HepG2 (cell line): ENCODE data around the gene SPTBN2. TPM values are rescaled to one million over a fixed set of nuclear protein-coding genes. Genes with fewer than 3 reads are reported as not detected.

Experiments used
- ASH2L ChIP-seq: fragments of 300-600, 200-600 bp; sonication (generic); IDR thresholded peaks from 2 replicates; pipeline ENCODE4 v1.7.0; 2017; ENCODE audit warnings: low read depth, mild to moderate bottlenecking, moderate library complexity, mixed read lengths, low read length; ENCODE audit not compliant: insufficient read length
- FLYWCH1 ChIP-seq: sonication (generic); formaldehyde crosslinking; IDR thresholded peaks from 2 replicates; pipeline ENCODE4 v1.8.1; 2023; ENCODE audit warnings: mild to moderate bottlenecking, missing genetic modification reagents
- GTF2F1 ChIP-seq: fragments of 150-350 bp; IDR thresholded peaks from 2 replicates; pipeline ENCODE4 v1.6.1; 2014; ENCODE audit warnings: low read length
- NR2C2 ChIP-seq: sonication (generic); formaldehyde crosslinking; IDR thresholded peaks from 2 replicates; pipeline ENCODE4 v1.4.0; 2020; ENCODE audit warnings: missing genetic modification reagents, mild to moderate bottlenecking, moderate library complexity, borderline replicate concordance
- POLR2AphosphoS5 ChIP-seq: IDR thresholded peaks from 2 replicates; pipeline ENCODE4 v1.6.1; 2012; ENCODE audit warnings: low read depth, low read length
- RFX1 ChIP-seq: fragments of 450-650 bp; IDR thresholded peaks from 2 replicates; pipeline ENCODE4 v1.6.1; 2017
- RFX3 ChIP-seq: IDR thresholded peaks from 2 replicates; pipeline ENCODE4 v1.6.1; 2016; ENCODE audit warnings: missing biosample characterization, missing genetic modification reagents
- SMARCC2 ChIP-seq: fragments of 450-650 bp; IDR thresholded peaks from 2 replicates; pipeline ENCODE4 v1.6.1; 2017; ENCODE audit warnings: antibody characterized with exemption, mild to moderate bottlenecking
- SRY ChIP-seq: sonication (generic); formaldehyde crosslinking; IDR thresholded peaks from 2 replicates; pipeline ENCODE4 v1.8.0; 2022; ENCODE audit warnings: mild to moderate bottlenecking, missing genetic modification reagents
- TCF7 ChIP-seq: sonication (generic); IDR thresholded peaks from 2 replicates; pipeline ENCODE4 v1.6.1; 2016; ENCODE audit warnings: antibody characterized with exemption, low read depth
- YEATS2 ChIP-seq: sonication (generic); formaldehyde crosslinking; IDR thresholded peaks from 2 replicates; pipeline ENCODE4 v1.4.0; 2020; ENCODE audit warnings: missing genetic modification reagents, borderline replicate concordance
- ZBTB7B ChIP-seq: sonication (generic); formaldehyde crosslinking; IDR thresholded peaks from 2 replicates; pipeline ENCODE4 v1.4.0; 2020; ENCODE audit warnings: missing genetic modification reagents
- ZFP41 ChIP-seq: sonication (generic); formaldehyde crosslinking; IDR thresholded peaks from 2 replicates; pipeline ENCODE4 v1.4.0; 2020; ENCODE audit warnings: mild to moderate bottlenecking, missing genetic modification reagents, borderline replicate concordance
- ZIK1 ChIP-seq: sonication (generic); formaldehyde crosslinking; IDR thresholded peaks from 2 replicates; pipeline ENCODE4 v1.5.0; 2020; ENCODE audit warnings: mild to moderate bottlenecking, low read depth, missing genetic modification reagents, borderline replicate concordance
- ZNF552 ChIP-seq: sonication (generic); formaldehyde crosslinking; IDR thresholded peaks from 2 replicates; pipeline ENCODE4 v1.9.0; 2022; ENCODE audit warnings: missing genetic modification reagents, mild to moderate bottlenecking, borderline replicate concordance
- ZNF746 ChIP-seq: sonication (generic); formaldehyde crosslinking; IDR thresholded peaks from 2 replicates; pipeline ENCODE4 v1.8.0; 2022; ENCODE audit warnings: mild to moderate bottlenecking, missing genetic modification reagents
- polyA plus RNA-seq, 8 experiments: library from polyadenylated mRNA; depleted of rRNA in 3 of 8; stranded (reverse) in 7 of 8; unstranded in 1 of 8; fragments of >200 nt; fragmentation: Illumina TruSeq in 4 of 8; extraction: Trizol in 4 of 8; gene quantifications; 2 replicates each; pipeline versions ENCODE4 v1.2.1 to v1.2.3, GENCODE V29; 2011 to 2016; ENCODE audit warnings: low read depth in 4 of 8, missing spikeins in 1 of 8, mixed read lengths in 1 of 8; ENCODE audit not compliant: insufficient read depth in 1 of 8
- total RNA-seq, 5 experiments: library from RNA; depleted of rRNA; stranded (reverse); fragments of >200 nt; fragmentation: Illumina TruSeq; extraction: Trizol; gene quantifications; 2 replicates each; pipeline ENCODE4 v1.2.3, GENCODE V29; 2016; ENCODE audit warnings: low read depth in 1 of 5
- TF ChIP-seq, protein P1 (sequence below): sonication (generic); formaldehyde crosslinking; IDR thresholded peaks from 2 replicates; pipeline ENCODE4 v1.4.0; 2020; ENCODE audit warnings: missing genetic modification reagents
- TF ChIP-seq, protein P2 (sequence below): sonication (generic); formaldehyde crosslinking; IDR thresholded peaks from 2 replicates; pipeline ENCODE4 v1.5.1; 2020; ENCODE audit warnings: mild to moderate bottlenecking, missing genetic modification reagents, moderate library complexity
- TF ChIP-seq, protein P3 (sequence below): sonication (generic); formaldehyde crosslinking; IDR thresholded peaks from 2 replicates; pipeline ENCODE4 v1.5.1; 2020; ENCODE audit warnings: mild to moderate bottlenecking, missing genetic modification reagents, moderate library complexity
- TF ChIP-seq, protein P4 (sequence below): IDR thresholded peaks from 2 replicates; pipeline ENCODE4 v1.6.1; 2016; ENCODE audit warnings: mild to moderate bottlenecking, missing biosample characterization, missing genetic modification reagents

SPTBN2 gene
- total and polyA plus RNA-seq, 2 of the 13 experiments (the other 11 are each of a cell fraction or from before 2014, with no cell fraction given) = 0.65 to 4.0 TPM

DNA sequence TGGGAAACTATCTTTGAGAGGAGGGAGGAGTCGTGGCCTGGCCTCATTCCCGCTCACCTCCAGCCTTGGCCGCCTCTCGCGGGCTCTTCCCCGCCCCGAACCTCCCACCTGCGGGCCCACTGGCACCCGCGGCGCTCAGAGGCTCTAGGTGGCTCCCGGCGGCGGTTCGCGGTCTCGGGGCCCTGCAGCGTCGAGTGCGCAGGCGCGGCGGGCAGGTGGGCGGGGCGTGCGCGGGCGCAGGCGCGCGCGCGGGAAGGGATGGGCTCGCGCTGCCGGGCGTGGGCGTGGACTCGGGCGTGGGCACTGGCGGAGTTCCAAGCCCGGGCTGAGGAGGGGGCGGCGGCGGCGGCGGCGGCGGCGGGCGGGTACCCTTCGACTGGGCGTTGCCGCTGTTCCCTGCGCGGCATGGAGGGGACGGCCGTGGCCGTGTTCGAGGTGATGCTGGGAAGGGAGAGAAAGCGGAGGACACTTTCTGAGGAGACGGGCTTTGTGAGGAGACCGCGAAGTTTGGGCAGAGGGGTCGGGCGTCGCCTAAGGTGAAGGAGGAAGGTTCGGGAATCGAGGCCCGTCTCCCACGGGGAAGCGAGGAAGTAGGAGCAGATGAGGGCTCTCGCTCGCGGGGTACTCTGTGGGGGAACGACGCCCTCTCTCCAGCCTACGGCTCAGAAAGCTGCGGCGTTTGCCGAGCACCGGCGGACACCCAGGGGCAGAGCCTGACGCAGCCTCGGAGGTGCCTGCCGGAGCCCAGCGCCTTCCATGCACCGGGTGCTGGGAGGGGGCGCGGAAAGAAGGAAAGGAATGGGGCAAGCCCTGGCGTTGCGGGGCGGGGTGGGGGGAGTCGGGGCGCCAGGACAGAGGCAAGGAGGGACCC, 15.7 kb upstream of the SPTBN2 start (continued):
- TF ChIP-seq, protein P1, sequence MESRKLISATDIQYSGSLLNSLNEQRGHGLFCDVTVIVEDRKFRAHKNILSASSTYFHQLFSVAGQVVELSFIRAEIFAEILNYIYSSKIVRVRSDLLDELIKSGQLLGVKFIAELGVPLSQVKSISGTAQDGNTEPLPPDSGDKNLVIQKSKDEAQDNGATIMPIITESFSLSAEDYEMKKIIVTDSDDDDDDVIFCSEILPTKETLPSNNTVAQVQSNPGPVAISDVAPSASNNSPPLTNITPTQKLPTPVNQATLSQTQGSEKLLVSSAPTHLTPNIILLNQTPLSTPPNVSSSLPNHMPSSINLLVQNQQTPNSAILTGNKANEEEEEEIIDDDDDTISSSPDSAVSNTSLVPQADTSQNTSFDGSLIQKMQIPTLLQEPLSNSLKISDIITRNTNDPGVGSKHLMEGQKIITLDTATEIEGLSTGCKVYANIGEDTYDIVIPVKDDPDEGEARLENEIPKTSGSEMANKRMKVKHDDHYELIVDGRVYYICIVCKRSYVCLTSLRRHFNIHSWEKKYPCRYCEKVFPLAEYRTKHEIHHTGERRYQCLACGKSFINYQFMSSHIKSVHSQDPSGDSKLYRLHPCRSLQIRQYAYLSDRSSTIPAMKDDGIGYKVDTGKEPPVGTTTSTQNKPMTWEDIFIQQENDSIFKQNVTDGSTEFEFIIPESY (CRISPR knock-in tag) = no peak
- TF ChIP-seq ZIK1 (CRISPR knock-in tag) (peak; percentile 30; the same call in 1 of the 2 replicates), SMARCC2 (no peak), ZBTB7B (0 out of 2 replicates have a peak, but pooled peaks have one; percentile 24), ZFP41 (CRISPR knock-in tag) (no peak), FLYWCH1 (CRISPR knock-in tag) (no peak), RFX1 (no peak), ASH2L (peak; percentile 72), NR2C2 (CRISPR knock-in tag) (0 out of 2 replicates have a peak, but pooled peaks have one; percentile 1), ZNF746 (CRISPR knock-in tag) (peak; percentile 51; the same call in 1 of the 2 replicates), YEATS2 (CRISPR knock-in tag) (peak; percentile 78; the same call in 1 of the 2 replicates), ZNF552 (CRISPR knock-in tag) (no peak), SRY (CRISPR knock-in tag) (peak; percentile 61; the same call in 1 of the 2 replicates), GTF2F1 (no peak), RFX3 (CRISPR knock-in tag) (no peak), TCF7 (no peak), POLR2AphosphoS5 (peak; percentile 81)
- TF ChIP-seq, protein P2, sequence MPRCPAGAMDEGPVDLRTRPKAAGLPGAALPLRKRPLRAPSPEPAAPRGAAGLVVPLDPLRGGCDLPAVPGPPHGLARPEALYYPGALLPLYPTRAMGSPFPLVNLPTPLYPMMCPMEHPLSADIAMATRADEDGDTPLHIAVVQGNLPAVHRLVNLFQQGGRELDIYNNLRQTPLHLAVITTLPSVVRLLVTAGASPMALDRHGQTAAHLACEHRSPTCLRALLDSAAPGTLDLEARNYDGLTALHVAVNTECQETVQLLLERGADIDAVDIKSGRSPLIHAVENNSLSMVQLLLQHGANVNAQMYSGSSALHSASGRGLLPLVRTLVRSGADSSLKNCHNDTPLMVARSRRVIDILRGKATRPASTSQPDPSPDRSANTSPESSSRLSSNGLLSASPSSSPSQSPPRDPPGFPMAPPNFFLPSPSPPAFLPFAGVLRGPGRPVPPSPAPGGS (CRISPR knock-in tag) = peak; percentile 81; the same call in 1 of the 2 replicates
- TF ChIP-seq, protein P3, sequence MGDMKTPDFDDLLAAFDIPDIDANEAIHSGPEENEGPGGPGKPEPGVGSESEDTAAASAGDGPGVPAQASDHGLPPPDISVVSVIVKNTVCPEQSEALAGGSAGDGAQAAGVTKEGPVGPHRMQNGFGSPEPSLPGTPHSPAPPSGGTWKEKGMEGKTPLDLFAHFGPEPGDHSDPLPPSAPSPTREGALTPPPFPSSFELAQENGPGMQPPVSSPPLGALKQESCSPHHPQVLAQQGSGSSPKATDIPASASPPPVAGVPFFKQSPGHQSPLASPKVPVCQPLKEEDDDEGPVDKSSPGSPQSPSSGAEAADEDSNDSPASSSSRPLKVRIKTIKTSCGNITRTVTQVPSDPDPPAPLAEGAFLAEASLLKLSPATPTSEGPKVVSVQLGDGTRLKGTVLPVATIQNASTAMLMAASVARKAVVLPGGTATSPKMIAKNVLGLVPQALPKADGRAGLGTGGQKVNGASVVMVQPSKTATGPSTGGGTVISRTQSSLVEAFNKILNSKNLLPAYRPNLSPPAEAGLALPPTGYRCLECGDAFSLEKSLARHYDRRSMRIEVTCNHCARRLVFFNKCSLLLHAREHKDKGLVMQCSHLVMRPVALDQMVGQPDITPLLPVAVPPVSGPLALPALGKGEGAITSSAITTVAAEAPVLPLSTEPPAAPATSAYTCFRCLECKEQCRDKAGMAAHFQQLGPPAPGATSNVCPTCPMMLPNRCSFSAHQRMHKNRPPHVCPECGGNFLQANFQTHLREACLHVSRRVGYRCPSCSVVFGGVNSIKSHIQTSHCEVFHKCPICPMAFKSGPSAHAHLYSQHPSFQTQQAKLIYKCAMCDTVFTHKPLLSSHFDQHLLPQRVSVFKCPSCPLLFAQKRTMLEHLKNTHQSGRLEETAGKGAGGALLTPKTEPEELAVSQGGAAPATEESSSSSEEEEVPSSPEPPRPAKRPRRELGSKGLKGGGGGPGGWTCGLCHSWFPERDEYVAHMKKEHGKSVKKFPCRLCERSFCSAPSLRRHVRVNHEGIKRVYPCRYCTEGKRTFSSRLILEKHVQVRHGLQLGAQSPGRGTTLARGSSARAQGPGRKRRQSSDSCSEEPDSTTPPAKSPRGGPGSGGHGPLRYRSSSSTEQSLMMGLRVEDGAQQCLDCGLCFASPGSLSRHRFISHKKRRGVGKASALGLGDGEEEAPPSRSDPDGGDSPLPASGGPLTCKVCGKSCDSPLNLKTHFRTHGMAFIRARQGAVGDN = peak; percentile 87
- TF ChIP-seq, protein P4, sequence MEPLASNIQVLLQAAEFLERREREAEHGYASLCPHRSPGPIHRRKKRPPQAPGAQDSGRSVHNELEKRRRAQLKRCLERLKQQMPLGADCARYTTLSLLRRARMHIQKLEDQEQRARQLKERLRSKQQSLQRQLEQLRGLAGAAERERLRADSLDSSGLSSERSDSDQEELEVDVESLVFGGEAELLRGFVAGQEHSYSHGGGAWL = peak; percentile 82
